ACHN (cell line): ENCODE data around the gene CRB1.
"Not testable (repeated sequence)": the region's sequence is repeated elsewhere in the genome, so short reads cannot be mapped to it uniquely, and the experiment has no call there.

ENCODE experiments used
- DNase-seq: peaks from one replicate; pipeline ENCODE4 v3.0.0-alpha.2; 2015
- in situ Hi-C: cut with HindIII; loops from 2 replicates; pipeline ENCODE4 v1.10.0; 2017; ENCODE audit warnings: low sequenced_read_pairs, low pct_ligation_motif_present, low pct_unique_long_range_greater_than_20kb

The CRB1 gene

GRCh38 chr1:197471248-197471985, 203.4 kb downstream of the CRB1 start:
- in situ Hi-C loops, result no loop called here
- DNase-seq, result no peak

DNA sequence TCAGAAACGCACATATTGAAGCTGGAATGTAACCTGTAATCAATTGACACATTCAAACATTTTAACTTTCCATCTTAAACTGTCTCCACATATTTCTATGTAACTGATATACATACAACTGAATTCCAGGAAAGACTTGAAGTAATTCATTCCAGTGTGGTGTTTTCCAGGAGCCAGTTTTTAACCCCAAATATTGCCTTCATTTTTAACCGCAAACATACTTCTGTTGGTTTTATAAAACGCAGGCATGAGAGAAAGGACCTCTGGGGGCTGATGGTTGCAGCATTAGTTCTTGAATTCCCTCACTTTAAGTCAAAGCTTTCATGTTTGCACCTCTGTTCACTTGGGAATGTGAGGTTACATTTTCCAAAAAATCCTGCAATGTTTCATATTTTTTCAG, 204.1 kb downstream of the CRB1 start:
- DNase-seq, result no peak
- in situ Hi-C loops, result no loop called here

DNA sequence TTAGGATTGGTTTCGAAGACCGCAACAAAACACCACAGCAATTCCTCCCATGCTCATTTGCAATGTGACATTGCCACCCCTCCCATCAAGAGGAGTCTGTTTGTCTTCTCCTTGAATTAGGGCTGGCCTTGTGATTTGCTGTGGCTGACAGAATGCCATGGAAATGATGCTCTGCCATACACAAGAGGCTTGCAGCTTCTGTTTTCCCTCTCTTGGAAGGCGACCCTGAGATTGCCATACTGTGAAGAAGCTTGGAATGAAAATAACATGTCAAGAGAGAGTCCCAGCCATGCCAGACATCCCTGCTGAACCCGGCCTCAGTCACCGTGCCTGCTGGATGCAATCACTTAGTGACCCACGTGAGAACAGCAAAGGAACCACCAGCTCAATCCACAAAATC, 212.4 kb downstream of the CRB1 start:
- in situ Hi-C loops, result no loop called here

DNA sequence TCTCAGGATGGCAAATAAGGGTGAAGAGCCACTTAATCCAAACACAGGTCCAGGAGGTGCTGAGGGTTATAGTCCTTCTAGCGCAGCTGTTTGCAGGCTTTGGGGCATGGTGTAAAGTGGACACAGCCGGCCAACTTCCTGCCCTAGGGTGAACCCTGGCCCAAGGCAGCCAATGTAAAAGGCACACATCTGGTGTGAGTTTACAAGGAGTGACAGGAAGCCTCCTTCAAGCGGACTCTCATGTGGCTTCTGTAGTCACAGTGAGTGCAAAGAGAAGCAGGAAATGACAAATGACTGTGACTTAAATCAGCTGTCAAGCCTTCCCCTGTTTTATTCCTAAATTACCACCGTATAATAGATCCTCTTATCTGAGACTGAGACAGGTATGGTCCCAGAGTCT, 213.0 kb downstream of the CRB1 start:
- no peak for DNase-seq
- in situ Hi-C loops, result no loop called here

More for the DNA sequence above, 212.4 kb downstream of the CRB1 start:
- no peak for DNase-seq

DNA sequence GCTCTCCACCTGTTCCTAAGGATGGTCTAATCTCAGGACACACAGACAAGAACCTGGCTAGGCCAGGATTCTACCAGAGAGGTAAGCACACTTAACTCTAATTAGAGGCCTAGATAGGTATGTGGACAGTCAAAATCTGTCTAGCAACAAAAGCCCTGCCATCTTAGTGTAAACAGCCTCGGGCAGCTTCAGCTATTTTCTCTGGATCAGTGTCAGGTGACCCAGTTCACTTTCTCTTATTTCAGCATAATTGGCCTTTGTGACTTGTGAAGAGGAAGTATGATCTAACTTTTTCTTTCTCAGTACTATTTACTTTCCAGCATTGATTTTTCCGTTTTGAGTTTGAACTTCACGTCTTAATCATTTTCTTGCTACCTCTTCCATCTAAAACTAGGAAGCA, 217.7 kb downstream of the CRB1 start:
- DNase-seq, result no peak
- in situ Hi-C loops, result no loop called here

DNA sequence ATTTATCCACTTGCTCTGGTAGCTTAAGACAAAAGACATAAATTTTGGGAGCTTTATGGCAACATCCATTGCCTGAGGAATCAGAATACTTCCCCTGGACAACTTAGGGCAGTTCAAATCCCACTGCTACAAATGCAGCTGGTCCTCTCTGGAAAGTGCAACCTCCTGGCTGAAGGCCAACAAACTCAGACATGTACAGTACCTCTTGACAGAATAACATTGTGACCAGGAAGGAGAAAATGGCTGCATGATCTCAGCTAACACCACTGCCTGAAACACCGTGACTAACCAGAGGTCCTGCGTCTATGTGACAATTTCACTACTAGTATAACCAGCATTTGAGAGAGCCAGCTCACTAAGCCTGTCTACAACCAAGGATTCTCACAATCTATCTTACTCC, 218.9 kb downstream of the CRB1 start:
- DNase-seq, result no peak
- in situ Hi-C loops, result no loop called here

DNA sequence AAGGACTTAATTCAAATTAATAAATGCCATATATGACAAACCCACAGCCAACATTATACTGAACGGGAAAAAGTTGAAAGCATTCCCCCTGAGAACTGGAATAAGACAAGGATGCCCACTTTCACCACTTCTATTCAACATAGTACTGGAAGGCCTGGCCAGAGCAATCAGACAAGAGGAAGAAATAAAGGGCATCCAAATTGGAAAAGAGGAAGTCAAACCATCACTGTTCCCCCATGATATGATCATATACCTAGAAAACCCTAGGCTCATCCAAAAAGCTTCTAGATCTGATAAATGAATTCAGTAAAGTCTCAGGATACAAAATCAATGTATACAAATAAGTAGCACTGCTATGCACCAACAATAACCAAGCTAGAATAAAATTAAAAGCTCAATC, 223.5 kb downstream of the CRB1 start:
- in situ Hi-C loops, DNase-seq: not testable (repeated sequence)

DNA sequence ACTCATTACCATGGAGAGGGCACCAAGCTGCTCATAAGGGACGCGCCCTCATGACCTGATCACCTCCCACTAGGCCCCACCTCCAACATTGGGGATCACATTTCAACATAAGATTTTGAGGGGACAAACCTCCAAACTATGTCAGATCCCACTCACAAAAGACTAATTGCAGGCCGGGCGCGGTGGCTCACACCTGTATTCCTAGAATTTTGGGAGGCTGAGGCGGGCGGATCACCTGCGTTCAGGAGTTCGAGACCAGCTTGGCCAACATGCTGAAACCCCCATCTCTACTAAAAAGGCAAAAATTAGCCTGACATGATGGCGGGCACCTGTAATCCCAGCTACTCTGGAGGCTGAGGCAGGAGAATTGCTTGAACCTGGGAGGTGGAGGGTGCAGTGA, 228.7 kb downstream of the CRB1 start:
- DNase-seq, result no peak
- in situ Hi-C loops, result no loop called here

- in situ Hi-C loops, result no loop called here
- DNase-seq, result no peak
Measured at GRCh38 chr1:197510691-197511378, 242.8 kb downstream of the CRB1 start.

DNA sequence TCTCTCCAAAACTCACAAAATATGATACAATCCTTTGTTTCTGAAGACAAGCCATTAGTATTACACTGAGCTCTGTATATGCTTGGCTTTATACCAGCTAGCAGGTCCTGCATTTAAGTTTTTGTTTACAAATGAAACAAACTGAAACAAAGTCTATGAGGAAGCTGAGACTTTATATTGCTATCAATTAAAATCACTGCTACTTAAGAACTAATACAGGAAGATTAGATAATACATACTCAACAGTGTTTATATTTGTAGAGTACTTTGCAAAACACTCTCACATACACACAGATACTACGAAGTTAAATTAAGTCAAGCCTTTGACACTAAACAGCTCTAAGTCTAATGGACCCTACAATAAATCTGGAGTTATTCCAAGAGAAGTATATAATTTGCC, 247.4 kb downstream of the CRB1 start:
- in situ Hi-C loops, result no loop called here
- no peak for DNase-seq

DNA sequence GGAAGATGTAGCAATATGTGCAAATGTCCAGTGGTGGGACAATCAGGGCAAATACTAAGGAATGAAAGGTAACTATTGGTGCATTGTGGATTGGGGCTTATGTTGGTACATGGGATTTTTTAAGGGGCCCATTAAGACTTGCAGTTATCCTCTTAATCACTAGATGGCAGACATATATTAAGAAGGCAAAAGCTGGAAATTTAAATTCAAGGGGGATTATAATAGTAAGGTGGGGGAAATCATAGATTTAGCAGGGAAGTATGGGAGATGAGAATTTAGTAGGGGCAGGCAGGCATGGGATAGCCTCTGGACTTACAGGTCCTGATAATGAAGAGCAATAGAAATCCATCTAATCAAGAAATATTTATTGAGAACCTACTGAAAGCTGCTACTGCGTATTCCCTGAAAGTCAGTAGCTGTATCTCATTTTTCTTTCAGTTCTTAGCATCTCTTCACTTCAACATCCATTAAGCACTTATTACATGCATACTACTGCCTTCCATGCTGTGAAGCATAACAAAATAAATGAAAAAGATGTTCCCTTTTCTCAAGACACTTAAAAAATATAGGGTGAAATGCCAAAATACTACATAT, 251.8 kb downstream of the CRB1 start:
- in situ Hi-C loops, result no loop called here
- DNase-seq, result peak; percentile 42

DNA sequence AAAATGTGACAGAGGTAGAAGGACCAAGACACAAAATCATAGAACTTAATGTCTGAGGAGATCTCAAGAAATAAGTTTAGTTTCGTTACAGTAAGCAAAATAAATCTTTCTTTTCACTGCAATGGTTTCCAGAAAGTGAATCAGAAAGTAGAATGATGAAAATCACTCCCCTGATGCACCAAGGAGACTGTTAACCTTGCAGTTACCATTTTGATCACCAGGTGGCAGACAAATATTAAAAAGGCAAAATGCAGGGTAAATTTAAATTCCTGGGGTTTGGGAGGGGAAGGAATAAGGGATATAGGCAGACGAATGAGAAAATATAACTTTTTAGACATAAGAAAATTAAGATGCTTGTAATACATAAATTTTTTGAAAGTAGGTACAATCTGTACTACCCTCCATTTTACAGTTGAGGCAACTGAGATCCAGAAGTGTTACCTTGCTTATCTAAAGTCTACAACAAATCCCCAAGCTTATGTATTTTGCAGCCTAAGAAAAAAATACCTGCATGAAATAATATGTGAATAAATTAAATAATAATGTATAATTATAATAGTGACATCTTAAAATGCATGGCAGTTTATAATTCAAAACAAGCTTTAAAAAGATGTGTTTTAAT, 253.2 kb downstream of the CRB1 start:
- in situ Hi-C loops, result no loop called here
- DNase-seq, result peak; percentile 49

DNA sequence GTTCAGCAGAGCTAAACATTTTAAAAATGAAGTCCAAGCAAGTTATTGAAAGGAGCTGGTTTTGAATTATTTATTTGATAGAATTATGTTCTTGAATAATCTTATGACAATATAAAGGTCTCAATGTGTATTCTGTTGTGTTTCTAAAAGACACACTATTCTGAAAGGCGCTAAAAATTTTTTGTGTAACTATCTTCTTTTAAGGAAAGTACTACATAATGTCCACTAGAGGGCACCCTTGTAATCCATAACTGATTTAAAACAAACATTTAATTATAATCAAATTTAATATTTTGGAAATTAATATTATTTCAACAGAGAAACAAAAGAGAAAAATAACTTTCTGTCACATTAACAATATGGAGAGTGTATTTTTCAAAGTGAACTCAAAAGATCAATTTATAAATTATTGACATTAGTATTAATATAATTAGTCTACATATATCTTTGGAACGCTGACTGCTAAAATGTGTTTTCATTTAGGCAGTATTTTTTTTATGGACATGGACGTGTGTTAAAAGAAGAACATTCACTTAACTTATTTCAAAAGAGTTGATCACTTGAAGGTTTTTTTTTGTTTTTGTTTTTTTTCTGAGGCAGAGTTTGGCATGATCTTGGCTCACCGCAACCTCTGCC, 258.8 kb downstream of the CRB1 start:
- in situ Hi-C loops, result no loop called here
- peak; percentile 53 for DNase-seq
